Measurements from ENCODE around the gene ARL6IP6.

- no peak for TF ChIP-seq EZH2 (IDR thresholded peaks at IDR 0.05; ENCODE audit: borderline replicate concordance)
- TF ChIP-seq CTCF (IDR thresholded peaks at IDR 0.05; ENCODE audit: poor library complexity): no peak
- TF ChIP-seq EZH2phosphoT487 (IDR thresholded peaks at IDR 0.05; ENCODE audit: low read depth, severe bottlenecking, unreplicated experiment): no peak
Measured at GRCh38 chr2:152762202-152762601, 43.8 kb downstream of the ARL6IP6 start.

All from hepatocyte (in vitro differentiated cells).